ENCODE data around the gene DAPK2. TPM values are rescaled to one million over a fixed set of nuclear protein-coding genes. Genes with fewer than 3 reads are reported as not detected.

DAPK2 gene
- total and polyA plus RNA-seq, 2 of the 13 experiments (the other 11 are each of a cell fraction or from before 2014, with no cell fraction given), result 0.33 to 0.63 TPM

GRCh38 chr15:64093627-64094417 lies 47.5 kb upstream of the DAPK2 start, which contains the start of gene CIAO2A (continued):
- TF ChIP-seq ZFYVE20 (CRISPR knock-in tag; IDR thresholded peaks at IDR 0.05; ENCODE audit: borderline replicate concordance, low read depth), result no peak
- TF ChIP-seq ZZZ3 (CRISPR knock-in tag; IDR thresholded peaks at IDR 0.05; ENCODE audit: borderline replicate concordance), result no peak
- peak; percentile 55; the same call in 1 of the 2 replicates for TF ChIP-seq ZNF670 (CRISPR knock-in tag; IDR thresholded peaks at IDR 0.05; ENCODE audit: borderline replicate concordance)
- no peak for TF ChIP-seq TP53 (CRISPR knock-in tag; conservative IDR thresholded peaks at IDR 0.05)
- 0 out of 2 replicates have a peak, but pooled peaks have one; percentile 11 for TF ChIP-seq KDM3A (CRISPR knock-in tag; IDR thresholded peaks at IDR 0.05; ENCODE audit: low read depth)
- no peak for TF ChIP-seq NCOA1 (CRISPR knock-in tag; IDR thresholded peaks at IDR 0.05)
- peak; percentile 49; the same call in 1 of the 2 replicates for TF ChIP-seq ZGPAT (CRISPR knock-in tag; IDR thresholded peaks at IDR 0.05)
- no peak for TF ChIP-seq HNRNPL (IDR thresholded peaks at IDR 0.05; ENCODE audit: low read depth, low read length)
- no peak for TF ChIP-seq RNF2 (conservative IDR thresholded peaks at IDR 0.05; ENCODE audit: low read depth)
- TF ChIP-seq ZMYM4 (CRISPR knock-in tag; IDR thresholded peaks at IDR 0.05), result peak; percentile 19; the same call in 1 of the 2 replicates
- TF ChIP-seq MXI1 (IDR thresholded peaks at IDR 0.05; ENCODE audit: borderline replicate concordance, low read depth, low read length), result peak; percentile 70; the same call in 1 of the 3 replicates
- no peak for TF ChIP-seq ADNP (CRISPR knock-in tag; IDR thresholded peaks at IDR 0.05)
- no peak; the same call in 1 of the 2 replicates for TF ChIP-seq ZNF121 (CRISPR knock-in tag; IDR thresholded peaks at IDR 0.05)
- no peak for TF ChIP-seq JDP2 (CRISPR knock-in tag; IDR thresholded peaks at IDR 0.05; ENCODE audit: borderline replicate concordance)
- TF ChIP-seq THYN1 (CRISPR knock-in tag; IDR thresholded peaks at IDR 0.05; ENCODE audit: borderline replicate concordance, low read depth), result no peak
- peak; percentile 90 for TF ChIP-seq GMEB1 (CRISPR knock-in tag; IDR thresholded peaks at IDR 0.05; ENCODE audit: borderline replicate concordance)
- no peak for TF ChIP-seq ZNF83 (CRISPR knock-in tag; IDR thresholded peaks at IDR 0.05; ENCODE audit: borderline replicate concordance)
- TF ChIP-seq ZNF207 (IDR thresholded peaks at IDR 0.05; ENCODE audit: borderline replicate concordance), result no peak
- no peak for TF ChIP-seq ZBTB42 (CRISPR knock-in tag; IDR thresholded peaks at IDR 0.05)
- TF ChIP-seq PBX3 (CRISPR knock-in tag; IDR thresholded peaks at IDR 0.05; ENCODE audit: borderline replicate concordance), result no peak
- TF ChIP-seq ZNF800 (CRISPR knock-in tag; IDR thresholded peaks at IDR 0.05), result 0 out of 2 replicates have a peak, but pooled peaks have one; percentile 12
- TF ChIP-seq BCL3 (CRISPR knock-in tag; IDR thresholded peaks at IDR 0.05), result no peak

Data from HepG2 (cell line).